HEK293 (cell line): ENCODE results near the gene RTN4.

Experiments used
- CTCF ChIA-PET: fragments of 350-600 bp; formaldehyde crosslinking; extraction: SDS; loops from one replicate; lab custom pipeline; 2021; ENCODE audit warnings: antibody characterized with exemption; lab: Yijun Ruan, JAX
- POLR2A ChIA-PET: fragments of 300-600 bp; formaldehyde crosslinking; extraction: SDS; loops from one replicate; lab custom pipeline; 2020; ENCODE audit warnings: antibody characterized with exemption, inconsistent platforms; lab: Yijun Ruan, JAX
- H3K27ac ChIP-seq: fragments of 200-500 bp; sonication (Bioruptor generic); 2 replicates; pipeline ENCODE4 v1.5.1; 2014; ENCODE audit warnings: low read depth, low read length, control low read depth, inconsistent platforms; ENCODE audit errors: extremely low read depth
- H3K36me3 ChIP-seq, 2 experiments: fragments of 200-500 bp in 1 of 2; sonication (Bioruptor generic) in 1 of 2; 1 replicate in 1 of 2; 2 replicates in 1 of 2; pipeline ENCODE4 v1.5.1; 2014 to 2017; ENCODE audit warnings: inconsistent platforms in 2 of 2, low read length in 2 of 2; ENCODE audit not compliant: control insufficient read depth in 2 of 2, insufficient read depth in 1 of 2
- H3K4me1 ChIP-seq: fragments of 200-500 bp; sonication (Bioruptor generic); 2 replicates; pipeline ENCODE4 v1.5.1; 2014; ENCODE audit warnings: mild to moderate bottlenecking, low read length, inconsistent platforms; ENCODE audit not compliant: control insufficient read depth, insufficient read depth
- H3K4me3 ChIP-seq: 2 replicates; pipeline ENCODE4 v1.5.1; 2011; ENCODE audit warnings: low read depth, mild to moderate bottlenecking, control low read depth, low read length, moderate library complexity
- H3K9me3 ChIP-seq: fragments of 200-500 bp; sonication (Bioruptor generic); 2 replicates; pipeline ENCODE4 v1.5.1; 2014; ENCODE audit warnings: low read depth, low read length, inconsistent platforms; ENCODE audit not compliant: control insufficient read depth, insufficient read depth
- EGR2 ChIP-seq: fragments of 450-650 bp; formaldehyde crosslinking; IDR thresholded peaks from 2 replicates; pipeline ENCODE4 v1.5.1; 2016; ENCODE audit warnings: low read depth, missing biosample characterization, missing genetic modification characterization
- GLIS1 ChIP-seq: fragments of 450-650 bp; formaldehyde crosslinking; IDR thresholded peaks from 2 replicates; pipeline ENCODE4 v1.5.1; 2016; ENCODE audit warnings: missing biosample characterization, missing genetic modification characterization
- PRDM10 ChIP-seq: fragments of 450-650 bp; formaldehyde crosslinking; IDR thresholded peaks from 2 replicates; pipeline ENCODE4 v1.5.1; 2016; ENCODE audit warnings: missing biosample characterization, missing genetic modification characterization
- TRIM28 ChIP-seq: IDR thresholded peaks from 2 replicates; pipeline ENCODE4 v1.6.1; 2011; ENCODE audit warnings: low read length, control low read depth, borderline replicate concordance
- WT1 ChIP-seq: fragments of 450-650 bp; formaldehyde crosslinking; IDR thresholded peaks from 2 replicates; pipeline ENCODE4 v1.5.1; 2016; ENCODE audit warnings: missing biosample characterization, missing genetic modification characterization
- ZBTB10 ChIP-seq: fragments of 450-650 bp; formaldehyde crosslinking; IDR thresholded peaks from 2 replicates; pipeline ENCODE4 v1.5.1; 2016; ENCODE audit warnings: missing biosample characterization, missing genetic modification characterization
- ZBTB20 ChIP-seq: fragments of 450-650 bp; formaldehyde crosslinking; IDR thresholded peaks from 2 replicates; pipeline ENCODE4 v1.5.1; 2016; ENCODE audit warnings: missing biosample characterization, missing genetic modification characterization
- ZEB2 ChIP-seq: fragments of 450-650 bp; formaldehyde crosslinking; IDR thresholded peaks from 2 replicates; pipeline ENCODE4 v1.5.1; 2016; ENCODE audit warnings: missing biosample characterization, missing genetic modification characterization
- ZNF132 ChIP-seq: fragments of 450-650 bp; formaldehyde crosslinking; IDR thresholded peaks from 2 replicates; pipeline ENCODE4 v1.5.1; 2017; ENCODE audit warnings: missing biosample characterization, missing genetic modification characterization, borderline replicate concordance
- ZNF211 ChIP-seq: fragments of 450-650 bp; formaldehyde crosslinking; IDR thresholded peaks from 2 replicates; pipeline ENCODE4 v1.5.1; 2016; ENCODE audit warnings: low read depth, missing biosample characterization, missing genetic modification characterization
- ZNF24 ChIP-seq: fragments of 450-650 bp; formaldehyde crosslinking; IDR thresholded peaks from 2 replicates; pipeline ENCODE4 v1.5.1; 2016; ENCODE audit warnings: missing biosample characterization, missing genetic modification characterization
- ZNF335 ChIP-seq: fragments of 450-650 bp; formaldehyde crosslinking; conservative IDR thresholded peaks from 2 replicates; pipeline ENCODE4 v1.5.1; 2016; ENCODE audit warnings: missing biosample characterization, missing genetic modification characterization
- ZNF394 ChIP-seq: fragments of 450-650 bp; formaldehyde crosslinking; IDR thresholded peaks from 2 replicates; pipeline ENCODE4 v1.5.1; 2016; ENCODE audit warnings: missing biosample characterization, missing genetic modification characterization, mild to moderate bottlenecking, moderate library complexity, borderline replicate concordance
- ZNF449 ChIP-seq: fragments of 450-650 bp; formaldehyde crosslinking; IDR thresholded peaks from 2 replicates; pipeline ENCODE4 v1.5.1; 2017; ENCODE audit warnings: missing biosample characterization, mild to moderate bottlenecking, missing genetic modification characterization, moderate library complexity
- ZNF510 ChIP-seq: fragments of 450-650 bp; formaldehyde crosslinking; IDR thresholded peaks from 2 replicates; pipeline ENCODE4 v1.5.1; 2018; ENCODE audit warnings: mild to moderate bottlenecking, missing genetic modification characterization, missing biosample characterization; ENCODE audit not compliant: insufficient replicate concordance
- ZNF513 ChIP-seq: fragments of 450-650 bp; IDR thresholded peaks from 2 replicates; pipeline ENCODE4 v1.5.1; 2018; ENCODE audit warnings: missing biosample characterization, missing genetic modification characterization
- ZNF677 ChIP-seq: fragments of 450-650 bp; IDR thresholded peaks from 2 replicates; pipeline ENCODE4 v1.5.0; 2018; ENCODE audit warnings: missing biosample characterization, mild to moderate bottlenecking, missing genetic modification characterization, moderate library complexity
- ZSCAN18 ChIP-seq: fragments of 450-650 bp; formaldehyde crosslinking; IDR thresholded peaks from 2 replicates; pipeline ENCODE4 v1.5.1; 2016; ENCODE audit warnings: missing biosample characterization, missing genetic modification characterization
- ZSCAN30 ChIP-seq: fragments of 450-650 bp; IDR thresholded peaks from 2 replicates; pipeline ENCODE4 v1.5.1; 2018; ENCODE audit warnings: missing biosample characterization, mild to moderate bottlenecking, missing genetic modification characterization, moderate library complexity

RTN4 gene

GRCh38 chr2:55003706-55004639 lies 46.3 kb downstream of the RTN4 start:
- CTCF ChIA-PET: interaction anchor here (1.0 to 1.8 kb wide), 3 partner anchors 9 to 166 kb away, joined by 3 to 8 read pairs (median 3); no protein-coding TSS in a partner anchor
- POLR2A ChIA-PET: no interaction called here

GRCh38 chr2:55001716-55002115 lies 48.5 kb downstream of the RTN4 start:
- H3K4me1 ChIP-seq: peaks cover 37% of the 10 kb centered on the region
- no peaks in the 10 kb centered on the region for H3K36me3 ChIP-seq
- no peak overlapping the region for H3K27ac ChIP-seq
- POLR2A ChIA-PET: no interaction called here
- no peaks in the 10 kb centered on the region for H3K9me3 ChIP-seq
- TF ChIP-seq ZNF335 (no peak), ZNF510 (tag by site-specific recombination) (no peak), ZNF132 (tag by site-specific recombination) (no peak)
- TF ChIP-seq, all 188 proteins: peak for 0
- H3K4me3 ChIP-seq: no peak overlapping the region
- CTCF ChIA-PET: no interaction called here

More at GRCh38 chr2:55003706-55004639, 46.3 kb downstream of the RTN4 start:
- TF ChIP-seq EGR2 (tag by site-specific recombination) (peak; percentile 29; the same call in 1 of the 2 replicates), ZBTB10 (no peak), ZNF211 (tag by site-specific recombination) (no peak), ZNF449 (tag by site-specific recombination) (no peak), ZNF24 (no peak), ZNF677 (no peak), ZSCAN18 (no peak)
- H3K4me1 ChIP-seq: peaks cover 27% of the 10 kb centered on the region
- no peak overlapping the region for H3K27ac ChIP-seq
- no peaks in the 10 kb centered on the region for H3K36me3 ChIP-seq
- no peak overlapping the region for H3K4me3 ChIP-seq
- H3K9me3 ChIP-seq: no peaks in the 10 kb centered on the region

- ChIA-PET CTCF (interaction anchor here (1.2 kb wide), 1 partner anchor 13 kb away, joined by 5 read pairs; no protein-coding TSS in a partner anchor), POLR2A (interaction anchor here (1.1 to 1.4 kb wide), 2 partner anchors 13 to 50 kb away, joined by 3 to 5 read pairs; partner anchors contain the start of gene RTN4)
- H3K9me3 ChIP-seq: no peaks in the 10 kb centered on the region
- peaks cover 38% of the 10 kb centered on the region for H3K4me1 ChIP-seq
- H3K36me3 ChIP-seq: no peaks in the 10 kb centered on the region
- H3K4me3 ChIP-seq: no peak overlapping the region
- H3K27ac ChIP-seq: no peak overlapping the region
- TF ChIP-seq WT1 (tag by site-specific recombination) (no peak), GLIS1 (tag by site-specific recombination) (no peak), ZEB2 (no peak), PRDM10 (tag by site-specific recombination) (no peak), ZSCAN30 (no peak), ZBTB20 (tag by site-specific recombination) (no peak), ZNF394 (tag by site-specific recombination) (no peak), ZNF513 (tag by site-specific recombination) (no peak), TRIM28 (no peak)
Observed at GRCh38 chr2:55000341-55000740, 49.9 kb downstream of the RTN4 start.
